NCI-H2196 (cell line): ENCODE data around the gene DENND11.
"Not testable (repeated sequence)": the region's sequence is repeated elsewhere in the genome, so short reads cannot be mapped to it uniquely, and the experiment has no call there.

ENCODE experiments used
- DNase-seq: peaks from one replicate; lab custom pipeline; 2025; ENCODE audit not compliant: unreplicated experiment; lab: John Stamatoyannopoulos, UW

The DENND11 gene

DNA sequence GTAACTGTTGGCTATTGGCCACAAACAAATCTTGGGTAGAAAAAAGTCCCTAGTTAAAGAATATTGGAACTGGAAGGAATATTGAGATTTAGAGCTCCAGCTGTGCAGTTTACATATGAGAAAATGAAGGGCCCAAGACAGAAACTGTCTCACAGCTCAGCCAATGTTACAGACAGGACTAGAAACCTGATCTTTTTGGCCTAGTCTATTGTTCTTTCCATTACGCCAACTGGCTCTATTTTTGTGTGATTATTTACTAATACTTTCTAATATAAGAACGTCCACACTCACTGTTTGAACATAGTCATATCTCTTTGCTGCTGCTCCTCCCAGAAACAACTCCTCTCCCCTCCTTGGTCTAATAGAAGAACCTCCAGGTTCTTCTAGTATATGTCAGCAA lies 7.4 kb upstream of the DENND11 start:
- DNase-seq, result no peak

DNA sequence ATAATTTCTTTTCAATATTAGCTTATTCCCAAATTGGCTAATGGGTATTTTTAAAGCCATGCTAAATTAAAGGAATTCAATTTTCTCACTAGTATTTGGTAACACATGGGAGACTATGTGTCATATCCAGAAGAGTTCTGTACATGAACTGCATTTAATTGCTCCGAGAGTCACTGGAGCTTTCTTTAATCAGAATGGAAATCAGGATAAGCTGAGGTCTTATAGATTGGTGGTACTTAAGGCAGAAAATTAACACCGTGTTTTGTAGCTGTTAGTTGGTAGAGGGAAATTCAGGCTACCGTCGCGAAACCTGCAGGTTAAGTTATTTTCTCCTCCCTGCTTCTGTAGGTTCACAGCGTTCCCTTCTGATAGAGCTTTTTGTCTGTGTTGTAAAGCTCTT lies 6.4 kb upstream of the DENND11 start, which contains the start of gene WEE2:
Gene WEE2 (plus strand): TSS at position 3 of the 400 bp plus-strand sequence. CDS start 406 bp downstream, outside the sequence.
- no peak for DNase-seq

DNA sequence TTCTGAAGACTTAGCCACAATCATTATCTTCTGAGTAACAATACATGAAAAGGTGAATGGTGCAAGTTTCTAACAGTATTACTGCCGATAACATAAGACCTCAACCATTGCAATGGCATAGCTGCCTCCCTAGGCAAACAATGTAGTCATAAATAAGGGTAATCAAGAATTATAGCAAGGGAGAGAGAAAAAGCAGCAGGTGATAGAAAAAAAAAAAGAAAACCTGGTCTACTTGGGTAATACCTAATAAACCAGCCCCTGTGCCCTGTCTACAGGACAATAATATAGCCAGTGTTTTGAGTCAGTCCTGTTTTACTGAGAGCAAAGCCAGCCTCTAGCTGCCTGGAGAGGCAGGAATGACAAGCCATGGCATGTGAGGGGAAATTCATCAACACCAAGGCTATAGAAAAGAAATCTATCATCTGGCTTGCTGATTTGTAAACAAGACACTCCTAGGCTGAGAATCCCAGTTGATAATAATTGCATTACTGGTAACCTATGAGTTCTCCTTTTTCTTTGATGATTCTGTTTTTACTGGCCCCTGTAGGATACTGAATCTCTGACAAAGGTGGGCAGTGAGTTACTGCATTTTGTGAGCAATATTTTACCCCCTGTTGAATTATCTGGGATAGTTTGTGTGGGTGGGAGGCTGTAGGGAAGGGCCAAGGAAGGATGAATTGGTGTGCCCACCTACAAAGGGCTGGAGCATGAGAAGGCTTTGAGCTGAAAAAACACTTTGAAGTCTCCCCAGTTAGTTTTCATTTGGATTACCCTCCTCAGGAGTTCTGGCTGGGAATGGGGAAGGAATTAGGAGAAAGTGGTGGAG lies 4.5 kb upstream of the DENND11 start:
- DNase-seq, result no peak

DNA sequence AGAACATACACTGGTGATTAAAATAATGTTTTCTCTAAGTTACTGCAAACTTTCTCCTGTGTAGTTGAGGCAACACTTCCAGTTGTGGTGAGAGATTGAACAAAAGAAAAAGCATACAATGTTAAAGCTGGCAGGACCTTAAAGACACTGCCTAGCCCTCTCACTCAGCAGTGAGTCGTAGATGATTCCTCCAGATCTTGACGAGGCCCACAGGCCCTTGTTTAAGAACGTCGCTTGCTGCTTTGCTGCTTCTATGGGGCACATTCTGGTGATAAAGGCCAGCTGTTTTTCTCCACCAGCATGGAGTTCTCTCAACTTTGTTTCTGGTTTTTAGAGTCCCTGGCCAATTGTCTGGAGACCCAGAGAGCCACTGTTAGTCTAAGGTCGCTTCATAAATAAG lies 2.8 kb upstream of the DENND11 start:
- DNase-seq, result no peak

DNA sequence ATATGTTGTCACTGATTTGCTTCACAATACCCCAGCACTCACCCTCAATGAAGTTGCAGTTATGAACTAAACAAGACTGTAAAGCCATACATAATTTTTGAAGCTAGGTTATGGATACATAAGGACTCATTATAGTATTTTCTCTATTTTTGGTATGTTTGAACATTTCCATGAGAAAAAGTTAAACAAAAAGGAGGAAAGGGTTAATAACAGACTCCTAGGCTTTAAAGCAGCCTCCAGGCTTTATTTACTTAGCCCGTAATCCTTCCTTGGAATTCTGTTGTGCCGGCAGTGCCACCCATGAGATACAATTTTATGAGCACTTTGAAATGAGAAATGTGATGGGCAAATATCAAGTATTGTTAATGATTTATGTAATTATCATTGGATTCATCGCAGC lies 2.1 kb upstream of the DENND11 start:
- DNase-seq, result no peak

DNA sequence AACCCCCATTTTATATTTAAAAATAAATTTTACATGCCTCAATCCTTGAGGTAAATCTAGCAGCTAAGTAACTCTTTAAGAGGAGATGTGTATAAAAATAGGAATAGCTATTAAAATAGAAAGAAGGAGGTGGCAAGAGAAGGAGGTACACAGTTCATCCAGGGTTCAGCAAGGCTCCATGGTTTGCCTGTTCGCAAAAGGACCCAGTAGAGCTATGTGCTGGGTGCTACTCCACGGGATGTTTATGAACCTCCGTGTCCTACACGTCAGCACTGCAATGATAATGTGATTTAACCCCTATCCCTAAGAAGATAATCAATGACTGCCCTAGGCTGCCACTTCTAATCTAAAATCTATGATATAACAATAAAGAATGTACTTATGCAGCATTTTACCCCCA lies 926 bp upstream of the DENND11 start:
- no peak for DNase-seq

DNA sequence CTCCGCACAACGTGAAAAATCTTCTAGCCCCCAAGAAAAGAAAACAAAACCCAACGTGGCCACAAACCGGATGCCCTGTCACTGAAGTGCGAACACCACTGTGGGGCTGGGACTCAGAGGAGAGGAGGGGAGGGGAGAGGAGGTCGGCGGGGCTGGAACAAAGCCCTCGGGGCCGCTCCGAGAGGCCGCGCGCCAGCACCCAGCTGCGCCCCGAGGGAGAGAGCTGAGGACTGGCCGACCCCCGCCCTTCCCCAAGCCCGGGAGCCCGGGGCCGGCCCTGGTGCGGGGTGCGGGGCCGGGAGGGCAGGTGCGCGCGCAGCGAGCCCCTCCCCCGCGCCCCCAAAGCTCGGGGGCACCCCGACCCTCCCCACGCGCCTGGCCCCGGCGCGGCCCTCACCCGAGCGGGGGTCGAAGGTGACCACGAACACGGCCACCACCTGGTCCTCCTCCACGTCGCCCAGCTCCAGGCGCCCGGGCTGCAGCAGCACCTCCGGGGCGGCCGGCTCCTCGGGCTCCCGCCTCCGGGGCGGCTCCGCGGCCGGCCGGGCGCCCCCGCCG lies 398 bp downstream of the DENND11 start:
- DNase-seq, result peak; percentile 19

DNA sequence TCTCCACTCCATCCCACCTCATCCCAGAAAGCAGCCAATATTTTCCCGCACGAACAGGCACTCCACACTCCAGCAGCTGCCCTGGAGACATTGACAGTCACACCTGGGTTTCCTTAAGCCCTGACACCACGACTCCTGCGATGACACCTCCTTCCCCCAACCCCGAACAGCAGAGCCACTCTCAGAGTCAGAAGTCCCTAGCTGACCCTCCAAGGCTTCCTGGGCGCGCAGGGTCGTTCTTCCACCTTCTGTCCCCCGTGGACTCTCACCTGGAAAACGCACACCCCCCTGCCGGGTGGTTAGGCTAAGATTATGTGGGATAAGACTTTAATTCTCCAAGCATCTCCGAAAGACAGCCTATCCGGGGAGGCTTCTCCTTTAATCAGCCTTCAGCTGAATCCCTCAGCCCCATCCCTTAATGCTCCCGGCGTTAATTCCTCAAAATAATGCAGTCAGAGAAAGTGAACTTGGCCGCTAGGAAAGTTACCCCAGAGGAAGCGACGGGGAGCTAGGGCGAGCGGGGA lies 1.1 kb downstream of the DENND11 start:
- DNase-seq, result no peak

DNA sequence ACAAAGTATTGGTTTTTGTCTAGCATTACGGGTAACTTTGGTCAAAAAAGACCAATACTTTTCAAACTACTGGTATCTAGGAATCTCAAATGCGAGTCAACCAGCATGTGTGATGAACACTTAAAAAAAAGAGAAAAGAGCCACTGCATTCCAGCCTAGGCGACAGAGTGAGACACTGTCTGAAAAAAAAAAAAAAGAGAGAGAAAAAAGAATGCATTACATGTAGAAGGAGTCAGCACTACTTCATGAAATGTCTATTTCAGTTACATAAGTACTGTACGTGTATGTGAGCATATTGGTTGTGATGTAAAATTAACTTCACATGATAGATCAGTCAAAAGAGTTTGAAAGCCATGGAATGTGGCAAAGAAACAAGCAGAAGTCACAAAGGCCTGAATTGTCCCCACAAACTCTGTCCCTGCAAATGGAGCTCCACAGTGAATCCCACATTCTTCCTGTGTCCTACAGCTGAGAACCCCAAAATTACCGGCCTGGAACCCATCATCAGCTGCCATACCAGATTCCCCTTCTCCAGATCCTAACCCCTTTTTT lies 1.6 kb downstream of the DENND11 start:
- no peak for DNase-seq

DNA sequence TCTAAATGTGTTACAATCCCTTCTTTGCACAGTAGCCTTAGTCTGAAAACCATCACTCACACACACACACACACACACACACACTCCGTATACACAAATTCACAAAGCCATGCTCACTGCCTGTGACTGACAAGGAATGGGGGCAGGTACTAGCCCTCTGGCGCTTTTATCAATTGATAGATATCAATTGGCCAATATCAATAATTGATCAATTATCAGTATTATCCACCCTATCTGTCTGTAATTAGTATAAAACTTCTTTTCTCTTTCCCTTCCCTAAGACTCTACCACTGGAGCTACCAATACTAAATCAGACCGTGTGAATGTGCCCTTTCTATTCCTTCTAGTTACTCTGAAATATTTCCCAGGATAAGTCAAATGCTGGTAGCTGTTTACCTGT lies 2.1 kb downstream of the DENND11 start:
- no peak for DNase-seq

DNA sequence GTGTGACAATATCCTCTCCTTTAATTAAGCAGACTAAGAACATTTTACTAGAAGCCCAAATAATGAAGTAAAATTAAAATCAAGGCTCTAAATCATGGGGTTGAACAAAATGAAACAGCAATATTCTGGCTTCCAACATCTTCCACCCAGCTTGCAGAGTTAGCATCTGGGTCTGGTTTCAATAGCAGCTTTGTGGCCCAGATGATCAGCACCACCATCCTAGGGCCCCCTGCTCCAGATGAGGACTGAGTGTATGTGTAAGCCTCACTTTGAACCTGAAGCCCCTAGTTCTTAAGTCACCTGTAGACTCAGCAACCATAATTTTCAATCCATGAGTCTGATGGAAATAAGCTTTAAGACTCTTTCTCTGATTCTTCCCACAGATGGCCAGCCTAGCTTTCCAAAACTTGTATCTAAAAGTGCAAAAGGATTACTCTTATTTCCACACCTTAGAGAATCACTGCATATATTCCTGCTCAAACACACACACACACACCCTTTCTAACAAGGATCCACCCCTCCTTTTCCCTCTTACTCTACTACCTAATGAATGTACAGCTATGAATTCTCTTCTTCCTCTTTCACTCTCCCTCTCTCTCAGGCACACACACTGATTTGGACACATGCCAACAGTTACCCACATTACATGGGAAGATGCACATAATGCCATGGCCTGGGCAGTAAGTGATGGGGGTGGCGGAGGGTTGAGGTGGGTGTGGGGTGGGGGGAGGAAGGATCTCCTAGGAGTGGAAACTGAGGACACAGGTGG lies 3.5 kb downstream of the DENND11 start:
- no peak for DNase-seq

DNA sequence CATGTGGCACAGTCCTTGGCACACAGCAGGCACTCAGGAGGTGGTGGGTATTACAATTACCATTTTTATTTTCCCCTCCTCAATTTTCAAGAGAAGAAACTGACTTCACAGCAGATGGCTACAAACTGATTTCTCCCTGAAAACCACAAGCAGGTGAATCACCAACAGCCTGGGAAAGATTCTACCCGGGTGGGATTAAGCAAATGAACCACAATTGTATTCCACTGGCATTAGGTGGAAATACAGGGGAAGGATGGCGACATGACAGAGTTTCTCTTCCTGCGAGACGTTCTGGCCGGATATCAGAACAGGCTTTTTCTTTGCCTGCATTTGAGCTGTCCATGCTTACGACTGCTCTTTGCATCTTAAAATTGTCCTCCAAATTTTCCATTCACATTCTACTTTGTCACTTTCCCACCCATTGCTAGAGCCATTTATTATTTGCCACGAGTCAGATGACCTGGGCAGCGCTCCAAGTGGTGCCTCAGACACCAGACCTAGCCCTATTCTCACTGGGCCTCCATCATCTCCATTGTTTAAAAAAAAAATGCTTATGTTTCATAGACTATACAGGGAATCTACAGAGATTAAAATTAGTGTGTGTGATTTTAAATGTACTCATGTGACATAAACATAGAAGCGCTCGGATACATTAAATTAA lies 4.6 kb downstream of the DENND11 start:
- no peak for DNase-seq

DNA sequence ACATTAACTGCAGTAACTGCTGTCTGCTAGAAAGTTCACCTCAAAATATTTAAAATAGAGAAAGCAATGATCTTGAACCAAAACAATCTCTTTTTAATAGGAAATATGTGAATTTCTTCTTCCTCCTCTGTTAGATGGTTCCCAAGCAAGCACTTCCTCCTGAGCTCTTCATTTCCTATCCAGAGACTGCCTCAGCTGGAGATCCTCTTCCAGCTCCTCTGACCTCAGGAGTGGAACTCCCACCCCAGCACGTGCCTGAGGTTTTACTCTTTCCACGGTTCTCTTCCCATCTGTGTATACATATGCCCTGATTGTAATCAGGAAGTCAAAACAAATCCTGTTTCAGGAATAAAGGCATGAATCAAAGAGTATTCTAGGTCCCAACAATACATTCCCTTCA lies 5.6 kb downstream of the DENND11 start:
- no peak for DNase-seq

DNA sequence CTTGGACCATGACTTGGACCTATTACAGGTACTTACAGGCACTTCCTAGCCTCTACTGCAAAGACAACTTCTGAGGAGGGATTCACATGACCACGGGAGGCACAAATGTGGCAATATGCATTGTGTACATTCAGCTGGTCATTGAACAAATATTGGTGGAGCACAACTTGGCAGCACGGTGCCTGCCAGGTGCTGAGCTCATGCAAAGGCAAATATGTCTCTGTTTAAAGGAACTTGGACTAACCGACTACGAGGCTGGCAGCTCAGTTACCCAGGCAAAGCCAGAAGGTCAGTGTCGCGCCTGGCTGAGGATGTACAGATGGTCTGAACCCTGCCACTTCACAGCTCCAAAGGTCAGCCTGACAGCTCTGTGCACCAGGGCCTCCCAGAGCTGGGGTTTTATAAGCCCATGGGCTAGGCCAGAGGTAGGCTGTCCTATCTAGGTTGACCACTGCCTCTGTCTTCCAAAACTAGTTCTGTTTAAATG lies 6.1 kb downstream of the DENND11 start:
- DNase-seq, result peak; percentile 27

DNA sequence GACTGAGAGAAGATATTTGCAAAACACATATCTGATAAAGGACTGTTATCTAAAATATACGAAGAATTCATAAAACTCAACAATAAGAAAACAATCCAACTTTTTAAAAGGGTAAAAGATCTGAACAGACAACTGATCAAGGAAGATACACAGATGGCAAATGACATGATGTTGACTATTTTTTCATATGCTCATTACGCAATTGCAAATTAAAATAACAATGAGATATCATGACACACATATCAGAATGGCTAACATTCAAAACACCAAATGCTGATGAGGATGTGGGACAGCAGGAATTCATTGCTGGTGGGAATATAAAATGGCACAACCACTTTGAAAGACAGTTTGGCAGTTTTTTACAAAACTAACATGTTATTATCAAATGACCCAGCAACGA lies 8.9 kb downstream of the DENND11 start:
- no peak for DNase-seq

DNA sequence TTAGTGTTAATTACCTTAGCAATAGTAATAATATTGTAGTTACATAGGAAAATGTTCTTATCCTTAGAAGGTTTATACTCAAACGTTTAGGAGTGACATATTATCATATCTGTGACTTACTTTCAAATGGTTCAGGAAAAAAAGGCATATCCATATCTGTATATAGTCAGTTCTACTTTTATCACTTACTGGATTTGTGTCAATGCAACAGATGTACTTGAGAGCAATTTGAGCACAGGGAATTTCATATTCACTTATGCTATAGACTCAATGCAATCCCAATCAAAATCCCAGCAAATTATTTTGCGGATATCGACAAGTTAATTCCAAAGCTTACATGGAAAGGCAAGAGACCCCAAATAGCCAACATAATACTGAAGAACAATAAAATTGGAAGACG lies 10.0 kb downstream of the DENND11 start:
- no peak for DNase-seq

DNA sequence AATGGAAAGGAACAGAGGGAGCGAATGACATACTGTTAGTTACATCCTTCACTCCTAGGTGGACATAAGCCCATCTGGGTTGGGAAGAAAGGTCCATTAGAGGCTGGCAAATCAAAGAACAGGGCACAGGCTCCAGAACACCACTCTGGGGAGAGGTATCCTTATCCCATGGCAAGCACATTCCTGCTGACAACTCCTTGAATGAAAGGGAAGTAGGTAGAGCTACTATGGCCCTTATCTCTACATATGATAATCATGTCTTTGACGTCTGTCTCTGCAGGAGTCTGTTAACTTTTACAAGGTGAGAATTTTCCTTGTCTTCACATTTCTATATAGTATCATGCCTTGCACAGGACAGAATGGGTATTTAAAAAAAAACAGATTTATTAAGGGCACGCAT lies 10.4 kb downstream of the DENND11 start:
- no peak for DNase-seq

DNA sequence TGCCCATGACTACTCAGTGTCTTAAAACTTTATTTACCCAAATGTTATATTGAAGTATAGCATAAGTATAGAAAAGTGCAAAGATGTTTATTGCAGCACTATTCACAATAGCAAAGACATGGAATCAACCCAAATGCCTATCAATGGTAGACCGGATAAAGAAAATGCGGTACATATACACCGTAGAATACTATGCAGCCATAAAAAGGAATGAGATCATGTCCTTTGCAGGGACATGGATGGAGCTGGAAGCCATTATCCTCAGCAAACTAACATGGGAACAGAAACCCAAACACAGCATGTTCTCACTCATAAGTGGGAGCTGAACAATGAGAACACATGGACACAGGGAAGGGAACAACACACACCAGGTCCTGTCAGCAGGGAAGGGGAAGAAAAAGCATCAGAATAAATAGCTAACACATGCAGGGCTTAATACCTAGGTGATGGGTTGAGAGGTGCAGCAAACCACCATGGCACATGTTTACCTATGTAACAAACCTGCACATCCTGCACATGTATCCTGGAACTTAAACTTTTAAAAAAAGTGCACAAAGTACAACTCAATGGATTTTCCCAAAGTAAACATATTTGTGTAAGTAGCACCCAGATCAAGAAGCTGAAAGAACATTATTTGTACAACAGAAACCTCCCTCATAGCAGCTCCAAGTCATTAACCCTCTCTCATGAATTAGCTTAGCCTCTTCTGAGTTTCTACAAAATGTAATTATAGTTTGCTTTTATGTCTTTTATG lies 12.7 kb downstream of the DENND11 start:
- DNase-seq, result not testable (repeated sequence)

DNA sequence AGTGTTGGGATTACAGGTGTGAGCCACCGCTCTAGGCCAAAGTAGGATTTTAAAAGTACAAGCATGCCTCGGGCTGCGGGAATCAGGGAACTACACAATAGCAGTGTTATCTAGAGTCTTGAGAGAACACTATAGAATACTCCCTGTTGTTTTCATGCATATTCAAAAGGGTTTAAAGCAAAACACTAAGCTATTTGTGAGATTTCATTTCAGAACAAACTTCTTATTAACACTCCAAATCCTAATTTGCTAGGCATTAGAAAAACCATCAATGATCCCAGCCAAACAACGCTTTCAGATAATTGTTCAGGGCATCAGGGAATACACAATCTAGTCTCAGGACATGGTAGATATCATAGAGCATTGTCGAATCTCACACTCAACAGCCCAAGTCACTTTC lies 13.9 kb downstream of the DENND11 start:
- no peak for DNase-seq

DNA sequence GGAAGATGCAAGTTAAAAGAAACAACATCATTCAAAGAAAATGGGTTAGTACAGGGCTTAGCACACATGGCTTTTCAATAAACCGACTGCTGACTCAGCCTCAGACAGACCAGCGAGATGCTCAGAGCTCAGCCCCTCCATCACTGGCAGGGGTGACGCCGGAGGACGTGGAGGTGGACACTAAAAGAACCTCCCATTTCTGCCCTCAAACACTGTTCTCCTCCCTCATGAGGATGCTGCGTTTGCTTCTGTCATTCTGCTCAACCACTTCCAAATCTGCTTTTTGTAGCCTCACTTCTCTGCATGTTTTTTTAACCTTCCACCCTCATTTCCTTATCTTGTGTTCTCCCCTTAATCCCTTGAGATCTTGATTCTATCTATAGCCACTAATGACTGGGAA lies 15.3 kb downstream of the DENND11 start:
- no peak for DNase-seq
